ENCODE results near the gene CCNJL. TPM values are rescaled to one million over a fixed set of nuclear protein-coding genes. Genes with fewer than 3 reads are reported as not detected.
"Not testable (repeated sequence)": the region's sequence is repeated elsewhere in the genome, so short reads cannot be mapped to it uniquely, and the experiment has no call there.

The CCNJL gene
- total RNA-seq, 1 donor from 2014 or later = 8.4 TPM

- Mint-ChIP-seq H3K36me3 (ENCODE audit: unreplicated experiment) (peaks cover 21% of the 10 kb centered on the region), H3K9me3 (ENCODE audit: unreplicated experiment) (no peaks in the 10 kb centered on the region), H3K4me3 (ENCODE audit: unreplicated experiment) (no peak overlapping the region), H3K27ac (ENCODE audit: unreplicated experiment) (no peak overlapping the region), H3K4me1 (ENCODE audit: unreplicated experiment) (no peaks in the 10 kb centered on the region), H3K27me3 (ENCODE audit: unreplicated experiment) (no peaks in the 10 kb centered on the region)
- no peak for DNase-seq (ENCODE audit: extremely low spot score, unreplicated experiment)
- TF ChIP-seq CTCF (IDR thresholded peaks at IDR 0.05) = no peak
Observed at GRCh38 chr5:160250226-160250625, 62.1 kb downstream of the CCNJL start.

DNA sequence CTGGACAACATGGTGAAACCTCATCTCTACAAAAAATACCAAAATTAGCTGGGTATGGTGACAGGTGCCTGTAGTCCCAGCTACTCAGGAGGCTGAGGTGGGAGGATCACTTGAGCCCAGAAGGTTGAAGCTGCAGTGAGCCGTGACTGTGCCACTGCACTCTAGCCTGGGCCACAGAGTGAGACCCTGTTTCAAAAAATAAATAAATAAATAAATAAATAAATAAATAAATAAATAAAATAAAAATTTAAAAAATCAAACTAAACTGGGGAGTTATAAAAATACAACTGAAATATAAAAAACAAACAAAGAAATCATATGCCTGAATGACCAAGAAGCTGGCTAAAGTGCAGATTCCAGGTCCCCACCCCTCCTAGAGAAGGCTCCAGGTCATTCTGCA is 62.8 kb downstream of the CCNJL start:
- H3K27me3 Mint-ChIP-seq (ENCODE audit: unreplicated experiment); H3K4me1 Mint-ChIP-seq (ENCODE audit: unreplicated experiment); H3K4me3 Mint-ChIP-seq (ENCODE audit: unreplicated experiment); H3K27ac Mint-ChIP-seq (ENCODE audit: unreplicated experiment); H3K9me3 Mint-ChIP-seq (ENCODE audit: unreplicated experiment); DNase-seq (ENCODE audit: extremely low spot score, unreplicated experiment): not testable (repeated sequence)
- H3K36me3 Mint-ChIP-seq (ENCODE audit: unreplicated experiment) = peaks cover 21% of the 10 kb centered on the region

DNA sequence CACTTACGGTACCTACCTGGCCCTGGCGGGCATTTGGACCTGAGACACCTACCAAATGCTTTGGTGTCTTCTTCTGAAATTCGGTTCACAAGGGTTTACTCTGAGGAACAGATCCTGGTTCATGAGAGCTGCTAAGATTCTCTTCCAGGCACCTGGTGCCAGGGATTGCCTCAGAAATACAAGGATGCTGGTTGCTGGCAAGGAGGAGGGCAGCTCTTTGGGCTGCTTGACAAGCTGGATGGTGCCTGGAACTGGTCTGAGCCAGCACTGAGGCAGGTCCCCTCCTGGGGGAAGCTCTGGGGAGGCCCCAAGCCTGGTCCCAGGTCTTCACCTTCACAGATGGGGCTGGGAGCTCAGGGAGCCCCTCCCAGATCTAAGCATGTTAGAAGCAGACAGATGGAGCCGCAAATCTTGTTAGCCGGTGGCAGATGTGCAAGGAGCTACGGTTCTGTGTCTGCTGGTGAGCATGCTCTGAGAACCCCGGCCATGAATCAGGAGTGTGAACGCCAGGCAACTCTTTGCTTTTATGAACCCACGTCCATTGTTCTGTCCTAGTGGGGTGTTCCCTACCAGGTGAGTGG is 66.8 kb downstream of the CCNJL start:
- Mint-ChIP-seq H3K9me3 (ENCODE audit: unreplicated experiment) (no peaks in the 10 kb centered on the region), H3K27me3 (ENCODE audit: unreplicated experiment) (peaks cover under 1% of the 10 kb centered on the region), H3K4me3 (ENCODE audit: unreplicated experiment) (no peak overlapping the region), H3K27ac (ENCODE audit: unreplicated experiment) (no peak overlapping the region), H3K36me3 (ENCODE audit: unreplicated experiment) (no peaks in the 10 kb centered on the region), H3K4me1 (ENCODE audit: unreplicated experiment) (no peaks in the 10 kb centered on the region)
- no peak for TF ChIP-seq CTCF (IDR thresholded peaks at IDR 0.05)
- no peak for DNase-seq (ENCODE audit: extremely low spot score, unreplicated experiment)

- TF ChIP-seq CTCF (IDR thresholded peaks at IDR 0.05) = no peak
- H3K27ac Mint-ChIP-seq (ENCODE audit: unreplicated experiment) = no peak overlapping the region
- H3K4me3 Mint-ChIP-seq (ENCODE audit: unreplicated experiment) = no peak overlapping the region
- no peaks in the 10 kb centered on the region for H3K36me3 Mint-ChIP-seq (ENCODE audit: unreplicated experiment)
- H3K4me1 Mint-ChIP-seq (ENCODE audit: unreplicated experiment) = peaks cover 1% of the 10 kb centered on the region
- H3K9me3 Mint-ChIP-seq (ENCODE audit: unreplicated experiment) = no peaks in the 10 kb centered on the region
- no peak for DNase-seq (ENCODE audit: extremely low spot score, unreplicated experiment)
- peaks cover 2% of the 10 kb centered on the region for H3K27me3 Mint-ChIP-seq (ENCODE audit: unreplicated experiment)
Observed at GRCh38 chr5:160242145-160242544, 70.2 kb downstream of the CCNJL start.

DNA sequence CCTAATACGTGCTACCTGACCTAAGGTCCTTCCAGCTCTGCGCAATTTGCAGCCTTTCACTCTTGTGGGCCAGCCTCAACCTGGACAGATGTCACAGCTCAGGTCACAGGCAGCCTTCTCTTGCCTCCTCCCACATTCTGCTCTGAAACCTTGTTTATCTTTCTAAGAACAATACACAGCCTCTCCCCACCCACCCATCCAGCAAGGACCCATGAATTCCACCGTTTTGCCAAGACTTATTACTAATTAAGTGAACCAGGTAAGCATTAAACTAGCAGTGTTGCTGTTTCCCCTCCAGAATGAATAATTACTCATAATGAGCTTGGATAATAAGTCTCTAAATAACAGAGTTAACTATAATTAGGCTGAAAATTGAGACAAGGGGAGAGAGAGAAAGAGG is 72.0 kb downstream of the CCNJL start:
- no peak for TF ChIP-seq CTCF (IDR thresholded peaks at IDR 0.05)
- Mint-ChIP-seq H3K27me3 (ENCODE audit: unreplicated experiment) (peaks cover 2% of the 10 kb centered on the region), H3K9me3 (ENCODE audit: unreplicated experiment) (no peaks in the 10 kb centered on the region), H3K36me3 (ENCODE audit: unreplicated experiment) (no peaks in the 10 kb centered on the region), H3K4me1 (ENCODE audit: unreplicated experiment) (peaks cover 1% of the 10 kb centered on the region), H3K27ac (ENCODE audit: unreplicated experiment) (no peak overlapping the region), H3K4me3 (ENCODE audit: unreplicated experiment) (no peak overlapping the region)
- no peak for DNase-seq (ENCODE audit: extremely low spot score, unreplicated experiment)
